IPS DF 6.9 (cell line): ENCODE data around the gene RETSAT.
"Not testable (repeated sequence)": the region's sequence is repeated elsewhere in the genome, so short reads cannot be mapped to it uniquely, and the experiment has no call there.

Experiments used
- DNase-seq: peaks from one replicate; pipeline ENCODE4 v3.0.0-alpha.2; 2013; ENCODE audit warnings: low read depth, low spot score
- H3K27ac ChIP-seq: one replicate; pipeline ENCODE4 v1.5.1; 2013; ENCODE audit warnings: low read length, control low read depth
- H3K27me3 ChIP-seq: 2 replicates; pipeline ENCODE4 v1.6.1; 2013; ENCODE audit warnings: mild to moderate bottlenecking, low read length; ENCODE audit not compliant: control insufficient read depth, insufficient read depth
- H3K36me3 ChIP-seq: 2 replicates; pipeline ENCODE4 v1.6.1; 2013; ENCODE audit warnings: low read length; ENCODE audit not compliant: control insufficient read depth, insufficient read depth
- H3K4me1 ChIP-seq: 2 replicates; pipeline ENCODE4 v1.6.1; 2013; ENCODE audit warnings: low read length; ENCODE audit not compliant: control insufficient read depth, insufficient read depth
- H3K4me3 ChIP-seq: 2 replicates; pipeline ENCODE4 v1.5.1; 2013; ENCODE audit warnings: mild to moderate bottlenecking, low read length
- H3K9me3 ChIP-seq: 2 replicates; pipeline ENCODE4 v1.6.1; 2013; ENCODE audit warnings: low read length, inconsistent platforms; ENCODE audit not compliant: control insufficient read depth, insufficient read depth
- WGBS: extraction: QIAGEN DNeasy Blood & Tissue Kit; methylation state at CpG from one replicate; pipeline ENCODE4 v1.1.7; 2013; ENCODE audit warnings: mixed read lengths, missing lambda C conversion rate; ENCODE audit not compliant: insufficient read length, insufficient coverage; 5-methylcytosine and 5-hydroxymethylcytosine counted together

RETSAT gene

GRCh38 chr2:85395912-85396475 is 41.7 kb upstream of the RETSAT start:
- no peak for DNase-seq
- Histone ChIP-seq H3K9me3 (no peaks in the 10 kb centered on the region), H3K4me3 (no peak overlapping the region), H3K27ac (no peak overlapping the region), H3K4me1 (no peaks in the 10 kb centered on the region), H3K27me3 (no peaks in the 10 kb centered on the region), H3K36me3 (peaks cover 7% of the 10 kb centered on the region; the same call in 1 of the 2 replicates)
- no CpG with 5 or more reads among the region's 14 CpGs for WGBS

- H3K36me3 ChIP-seq, result peaks cover 7% of the 10 kb centered on the region; the same call in 1 of the 2 replicates
- no peaks in the 10 kb centered on the region for H3K27me3 ChIP-seq
- no CpG with 5 or more reads among the region's 6 CpGs for WGBS
- no peaks in the 10 kb centered on the region for H3K4me1 ChIP-seq
- no peak for DNase-seq
- H3K27ac ChIP-seq, result no peak overlapping the region
- H3K9me3 ChIP-seq, result no peaks in the 10 kb centered on the region
- H3K4me3 ChIP-seq, result no peak overlapping the region
Measured at GRCh38 chr2:85394976-85395375, 40.6 kb upstream of the RETSAT start.

- H3K27me3 ChIP-seq, result no peaks in the 10 kb centered on the region
- H3K36me3 ChIP-seq, result peaks cover 8% of the 10 kb centered on the region; the same call in 1 of the 2 replicates
- H3K27ac ChIP-seq, result no peak overlapping the region
- no peaks in the 10 kb centered on the region for H3K4me1 ChIP-seq
- no CpG with 5 or more reads among the region's 4 CpGs for WGBS
- no peak overlapping the region for H3K4me3 ChIP-seq
- no peak for DNase-seq
- H3K9me3 ChIP-seq, result no peaks in the 10 kb centered on the region
Measured at GRCh38 chr2:85394261-85394681, 39.9 kb upstream of the RETSAT start.

GRCh38 chr2:85393836-85394235 is 39.5 kb upstream of the RETSAT start:
- H3K36me3 ChIP-seq, result 0 out of 2 replicates have a peak, but pooled peaks cover 8% of the 10 kb centered on the region
- WGBS, result no CpG with 5 or more reads among the region's 4 CpGs

GRCh38 chr2:85390941-85391669 is 36.8 kb upstream of the RETSAT start:
- Histone ChIP-seq H3K27me3 (no peaks in the 10 kb centered on the region), H3K4me3 (no peak overlapping the region), H3K27ac (no peak overlapping the region), H3K9me3 (no peaks in the 10 kb centered on the region), H3K36me3 (0 out of 2 replicates have a peak, but pooled peaks cover 4% of the 10 kb centered on the region), H3K4me1 (no peaks in the 10 kb centered on the region)
- DNase-seq, result no peak
- no CpG with 5 or more reads among the region's 11 CpGs for WGBS

More at GRCh38 chr2:85393836-85394235, 39.5 kb upstream of the RETSAT start:
- no peak for DNase-seq
- Histone ChIP-seq H3K4me3 (no peak overlapping the region), H3K27ac (no peak overlapping the region), H3K9me3 (no peaks in the 10 kb centered on the region), H3K27me3 (no peaks in the 10 kb centered on the region), H3K4me1 (no peaks in the 10 kb centered on the region)

GRCh38 chr2:85388878-85389538 is 34.7 kb upstream of the RETSAT start:
- 0 out of 2 replicates have a peak, but pooled peaks cover 4% of the 10 kb centered on the region for H3K36me3 ChIP-seq
- H3K27ac ChIP-seq, result no peak overlapping the region
- no peaks in the 10 kb centered on the region for H3K9me3 ChIP-seq
- DNase-seq, result no peak
- 0 out of 2 replicates have a peak, but pooled peaks cover 4% of the 10 kb centered on the region for H3K4me1 ChIP-seq
- no CpG with 5 or more reads among the region's 9 CpGs for WGBS
- no peak overlapping the region for H3K4me3 ChIP-seq
- no peaks in the 10 kb centered on the region for H3K27me3 ChIP-seq

- Histone ChIP-seq H3K36me3 (0 out of 2 replicates have a peak, but pooled peaks cover 4% of the 10 kb centered on the region), H3K4me3 (no peak overlapping the region), H3K27ac (no peak overlapping the region), H3K27me3 (no peaks in the 10 kb centered on the region), H3K4me1 (0 out of 2 replicates have a peak, but pooled peaks cover 4% of the 10 kb centered on the region), H3K9me3 (no peaks in the 10 kb centered on the region)
- no peak for DNase-seq
- no CpG with 5 or more reads among the region's 2 CpGs for WGBS
Measured at GRCh38 chr2:85387754-85388153, 33.4 kb upstream of the RETSAT start.

- Histone ChIP-seq H3K4me3 (no peak overlapping the region), H3K36me3 (0 out of 2 replicates have a peak, but pooled peaks cover 4% of the 10 kb centered on the region), H3K4me1 (0 out of 2 replicates have a peak, but pooled peaks cover 4% of the 10 kb centered on the region), H3K9me3 (no peaks in the 10 kb centered on the region), H3K27me3 (no peaks in the 10 kb centered on the region), H3K27ac (no peak overlapping the region)
- no CpG with 5 or more reads among the region's 2 CpGs for WGBS
- DNase-seq, result no peak
Measured at GRCh38 chr2:85385746-85386145, 31.4 kb upstream of the RETSAT start.

GRCh38 chr2:85383850-85384249 is 29.5 kb upstream of the RETSAT start:
- H3K9me3 ChIP-seq, result no peaks in the 10 kb centered on the region
- no peak overlapping the region for H3K4me3 ChIP-seq
- no peak overlapping the region for H3K27ac ChIP-seq
- no CpG with 5 or more reads among the region's 4 CpGs for WGBS
- DNase-seq, result no peak
- H3K36me3 ChIP-seq, result no peaks in the 10 kb centered on the region
- H3K27me3 ChIP-seq, result no peaks in the 10 kb centered on the region
- H3K4me1 ChIP-seq, result 0 out of 2 replicates have a peak, but pooled peaks cover 4% of the 10 kb centered on the region

- not testable (repeated sequence) for DNase-seq, H3K4me3 ChIP-seq, H3K36me3 ChIP-seq, H3K27ac ChIP-seq, H3K4me1 ChIP-seq, H3K9me3 ChIP-seq, H3K27me3 ChIP-seq
- no CpG with 5 or more reads among the region's 5 CpGs for WGBS
Measured at GRCh38 chr2:85383151-85383550, 28.8 kb upstream of the RETSAT start.
